ENCODE results near the gene COA6.

Gene COA6

DNA sequence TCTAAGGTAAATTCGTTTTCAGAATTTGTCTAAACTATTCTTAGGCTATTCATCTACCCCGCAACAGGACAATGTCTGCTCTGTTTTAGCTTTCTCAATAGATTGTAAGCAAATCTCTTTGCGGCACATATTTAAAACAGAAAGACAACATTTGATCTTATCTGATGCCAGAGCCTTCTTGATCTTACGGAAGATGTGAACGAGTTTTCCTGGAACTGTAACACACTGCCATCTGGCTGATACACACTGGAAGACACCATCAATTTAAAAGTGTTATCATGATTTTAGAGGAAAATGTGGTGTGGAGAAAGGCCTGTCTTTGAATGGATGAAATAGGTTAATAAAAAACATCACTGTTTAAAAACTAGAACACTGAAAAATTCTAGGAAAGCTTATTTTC, 36.1 kb downstream of the COA6 start:
- no peaks in the 10 kb centered on the region for H3K36me3 ChIP-seq (ENCODE audit: control insufficient read depth, insufficient read depth, low read length)
- H3K4me3 ChIP-seq (ENCODE audit: extremely low read depth, insufficient read depth, low read length, poor library complexity, severe bottlenecking), result no peak overlapping the region
- no peaks in the 10 kb centered on the region for H3K4me1 ChIP-seq (ENCODE audit: control insufficient read depth, insufficient read depth, low read length, poor library complexity, severe bottlenecking)
- no peaks in the 10 kb centered on the region for H3K9me3 ChIP-seq (ENCODE audit: control insufficient read depth, low read length)
- no peak overlapping the region for H3K27ac ChIP-seq (ENCODE audit: low read depth, low read length, severe bottlenecking)
- 92 to 94% methylated on average over 2 to 3 of the region's 5 CpGs for WGBS, 2 experiments (ENCODE audit: insufficient coverage in 2 of 2)

DNA sequence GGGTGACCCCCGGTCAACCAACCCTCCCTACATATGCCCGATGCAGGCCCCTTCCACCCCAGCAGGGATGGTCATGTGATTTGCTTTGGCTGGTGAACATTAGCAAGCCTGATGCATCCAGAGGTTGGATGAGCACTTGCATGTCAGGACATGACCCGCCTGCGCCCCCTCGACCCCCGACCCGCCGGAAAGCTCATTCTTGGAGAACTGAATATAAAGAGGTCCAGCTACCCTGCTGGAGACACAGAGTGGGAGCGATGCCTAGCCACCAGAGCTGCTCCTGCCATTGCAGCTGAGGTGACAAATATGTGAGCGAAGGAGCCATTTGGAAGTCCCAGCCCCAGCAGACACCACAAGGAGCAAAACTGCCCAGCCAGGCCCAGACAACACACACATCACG, 39.6 kb downstream of the COA6 start:
- Histone ChIP-seq H3K9me3 (ENCODE audit: control insufficient read depth, low read length) (no peaks in the 10 kb centered on the region), H3K27ac (ENCODE audit: low read depth, low read length, severe bottlenecking) (no peak overlapping the region), H3K4me3 (ENCODE audit: extremely low read depth, insufficient read depth, low read length, poor library complexity, severe bottlenecking) (no peak overlapping the region), H3K4me1 (ENCODE audit: control insufficient read depth, insufficient read depth, low read length, poor library complexity, severe bottlenecking) (no peaks in the 10 kb centered on the region), H3K36me3 (ENCODE audit: control insufficient read depth, insufficient read depth, low read length) (peaks cover 8% of the 10 kb centered on the region)
- WGBS, 2 experiments (ENCODE audit: insufficient coverage in 2 of 2), result 91 to 98% methylated on average over 5 to 8 of the region's 11 CpGs

DNA sequence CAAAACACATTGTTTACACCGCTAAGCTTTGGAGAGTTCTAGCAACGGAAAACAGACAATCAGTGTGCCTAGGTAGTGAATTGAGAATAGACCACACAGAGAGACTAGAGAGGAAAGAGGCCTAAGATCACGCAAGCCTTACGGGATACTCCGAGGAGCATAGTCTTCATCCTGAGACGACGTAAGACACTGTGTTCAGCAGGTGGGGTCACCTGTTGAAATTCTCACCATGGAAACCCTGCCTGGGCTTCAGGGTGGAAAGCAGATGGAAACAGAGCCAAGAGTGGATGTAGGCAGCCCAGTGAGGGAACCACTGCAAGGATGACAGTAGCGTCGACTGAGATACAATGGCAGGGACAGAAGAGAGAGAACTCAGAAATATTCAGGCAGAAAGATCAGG, 40.2 kb downstream of the COA6 start:
- peaks cover 8% of the 10 kb centered on the region for H3K36me3 ChIP-seq (ENCODE audit: control insufficient read depth, insufficient read depth, low read length)
- 92 to 96% methylated on average over 7 to 9 of the region's 9 CpGs for WGBS, 2 experiments (ENCODE audit: insufficient coverage in 2 of 2)

DNA sequence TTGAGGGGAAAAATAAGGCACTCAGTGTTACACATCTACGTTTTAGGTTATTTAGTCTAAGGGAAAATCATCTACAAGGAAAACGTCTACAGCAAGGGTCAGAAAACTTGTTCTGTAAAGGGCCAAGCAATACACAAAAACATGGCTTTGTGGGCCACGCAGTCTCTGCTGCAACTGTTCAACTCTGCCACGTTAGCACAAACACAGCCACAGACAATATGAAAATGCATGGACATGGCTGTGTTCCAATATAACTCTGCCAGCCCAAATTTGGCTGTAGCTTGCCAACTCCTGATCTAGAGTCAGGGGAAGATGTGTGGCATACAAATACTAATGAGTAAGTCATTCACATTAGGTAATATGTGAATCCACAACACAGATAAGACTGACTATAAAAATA, 40.7 kb downstream of the COA6 start:
- no peaks in the 10 kb centered on the region for H3K9me3 ChIP-seq (ENCODE audit: control insufficient read depth, low read length)
- peaks cover 8% of the 10 kb centered on the region for H3K36me3 ChIP-seq (ENCODE audit: control insufficient read depth, insufficient read depth, low read length)
- no peak overlapping the region for H3K4me3 ChIP-seq (ENCODE audit: extremely low read depth, insufficient read depth, low read length, poor library complexity, severe bottlenecking)
- no peaks in the 10 kb centered on the region for H3K4me1 ChIP-seq (ENCODE audit: control insufficient read depth, insufficient read depth, low read length, poor library complexity, severe bottlenecking)
- WGBS, 2 experiments (ENCODE audit: insufficient coverage in 2 of 2), result 92 to 93% methylated on average over 4 of the region's 4 CpGs
- no peak overlapping the region for H3K27ac ChIP-seq (ENCODE audit: low read depth, low read length, severe bottlenecking)

More for the DNA sequence above, 40.2 kb downstream of the COA6 start:
- H3K4me3 ChIP-seq (ENCODE audit: extremely low read depth, insufficient read depth, low read length, poor library complexity, severe bottlenecking), result no peak overlapping the region
- no peaks in the 10 kb centered on the region for H3K4me1 ChIP-seq (ENCODE audit: control insufficient read depth, insufficient read depth, low read length, poor library complexity, severe bottlenecking)
- H3K9me3 ChIP-seq (ENCODE audit: control insufficient read depth, low read length), result no peaks in the 10 kb centered on the region
- no peak overlapping the region for H3K27ac ChIP-seq (ENCODE audit: low read depth, low read length, severe bottlenecking)

DNA sequence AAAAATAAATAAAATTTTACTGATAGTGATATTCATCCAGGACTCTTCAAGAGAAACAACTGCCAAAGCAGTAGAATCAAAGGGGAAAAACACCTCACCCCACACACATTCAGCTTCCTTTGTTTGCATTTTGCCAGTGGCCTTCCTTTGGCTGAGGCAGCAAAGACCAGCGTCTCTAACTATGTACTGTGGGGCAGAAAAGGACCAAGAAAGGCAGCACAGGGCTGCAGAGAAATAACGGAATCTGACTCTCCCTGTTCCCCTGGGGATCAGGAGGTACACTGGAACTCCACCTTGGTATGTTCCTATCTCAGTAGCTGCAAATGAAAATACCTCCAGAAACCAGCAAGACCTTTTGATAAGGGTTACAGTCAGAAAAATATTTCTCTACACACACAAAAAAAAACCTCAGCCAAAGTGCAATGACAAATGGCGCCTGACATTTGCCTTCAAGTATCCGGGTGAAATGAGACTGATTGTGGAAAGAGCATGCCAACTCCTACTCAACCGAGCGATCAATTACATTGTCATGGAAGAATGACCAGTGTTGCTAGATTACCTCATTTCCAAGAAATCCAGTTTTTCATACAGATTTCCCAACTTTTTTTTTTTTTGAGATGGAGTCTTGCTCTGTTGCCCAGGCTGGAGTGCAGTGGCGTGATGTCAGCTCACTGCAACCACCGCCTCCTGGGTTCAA, 54.8 kb downstream of the COA6 start:
- peaks cover 30% of the 10 kb centered on the region for H3K36me3 ChIP-seq (ENCODE audit: control insufficient read depth, insufficient read depth, low read length)

DNA sequence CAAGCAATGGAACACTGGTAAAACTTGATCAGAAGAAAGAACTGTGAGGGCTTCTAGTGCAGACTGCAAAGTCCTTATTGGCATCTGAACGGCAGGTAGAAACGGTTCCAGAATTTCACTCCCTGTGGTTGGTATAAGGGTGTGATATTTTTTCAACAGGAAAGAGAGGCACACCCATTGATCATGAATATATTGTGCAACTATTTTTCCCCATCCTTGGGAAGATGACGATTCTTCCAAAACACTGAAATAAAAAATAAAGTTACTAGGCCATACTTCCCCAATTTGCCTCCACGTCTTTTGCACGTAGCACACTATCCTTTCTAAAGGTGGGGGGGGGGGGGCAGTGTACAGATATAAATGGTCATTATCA, 56.2 kb downstream of the COA6 start:
- no peak overlapping the region for H3K27ac ChIP-seq (ENCODE audit: low read depth, low read length, severe bottlenecking)
- no peaks in the 10 kb centered on the region for H3K4me1 ChIP-seq (ENCODE audit: control insufficient read depth, insufficient read depth, low read length, poor library complexity, severe bottlenecking)
- H3K9me3 ChIP-seq (ENCODE audit: control insufficient read depth, low read length), result no peaks in the 10 kb centered on the region
- peaks cover 31% of the 10 kb centered on the region for H3K36me3 ChIP-seq (ENCODE audit: control insufficient read depth, insufficient read depth, low read length)
- WGBS, 2 experiments (ENCODE audit: insufficient coverage in 2 of 2), result 100% methylated on average over 2 of the region's 5 CpGs
- no peak overlapping the region for H3K4me3 ChIP-seq (ENCODE audit: extremely low read depth, insufficient read depth, low read length, poor library complexity, severe bottlenecking)

More for the DNA sequence above, 54.8 kb downstream of the COA6 start:
- WGBS, 2 experiments (ENCODE audit: insufficient coverage in 2 of 2), result 87 to 96% methylated on average over 7 to 8 of the region's 8 CpGs
- no peak overlapping the region for H3K4me3 ChIP-seq (ENCODE audit: extremely low read depth, insufficient read depth, low read length, poor library complexity, severe bottlenecking)
- no peak overlapping the region for H3K27ac ChIP-seq (ENCODE audit: low read depth, low read length, severe bottlenecking)
- no peaks in the 10 kb centered on the region for H3K9me3 ChIP-seq (ENCODE audit: control insufficient read depth, low read length)
- no peaks in the 10 kb centered on the region for H3K4me1 ChIP-seq (ENCODE audit: control insufficient read depth, insufficient read depth, low read length, poor library complexity, severe bottlenecking)

DNA sequence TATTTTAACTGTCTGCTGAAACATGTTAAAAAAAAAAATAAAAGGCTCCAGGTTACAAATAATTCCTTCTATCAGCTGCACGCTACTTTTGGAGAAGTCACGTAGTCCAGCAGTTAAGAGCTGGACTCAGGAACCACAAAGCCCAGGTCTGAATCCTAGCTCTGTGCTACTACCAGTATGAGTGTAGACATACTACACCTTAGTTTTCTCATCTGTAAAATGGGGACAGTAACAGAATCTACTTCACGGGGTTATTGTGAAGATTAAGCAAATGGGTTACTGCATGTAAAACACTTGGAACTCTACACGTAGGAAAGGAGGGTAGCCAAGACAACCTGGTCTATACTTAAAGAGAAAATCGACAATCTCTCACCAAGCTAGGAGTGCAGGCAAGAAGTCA, 57.4 kb downstream of the COA6 start:
- Histone ChIP-seq H3K36me3 (ENCODE audit: control insufficient read depth, insufficient read depth, low read length) (peaks cover 31% of the 10 kb centered on the region), H3K27ac (ENCODE audit: low read depth, low read length, severe bottlenecking) (no peak overlapping the region), H3K4me3 (ENCODE audit: extremely low read depth, insufficient read depth, low read length, poor library complexity, severe bottlenecking) (no peak overlapping the region), H3K4me1 (ENCODE audit: control insufficient read depth, insufficient read depth, low read length, poor library complexity, severe bottlenecking) (no peaks in the 10 kb centered on the region), H3K9me3 (ENCODE audit: control insufficient read depth, low read length) (no peaks in the 10 kb centered on the region)
- WGBS, 2 experiments (ENCODE audit: insufficient coverage in 2 of 2), result 96 to 100% methylated on average over 3 to 5 of the region's 5 CpGs

DNA sequence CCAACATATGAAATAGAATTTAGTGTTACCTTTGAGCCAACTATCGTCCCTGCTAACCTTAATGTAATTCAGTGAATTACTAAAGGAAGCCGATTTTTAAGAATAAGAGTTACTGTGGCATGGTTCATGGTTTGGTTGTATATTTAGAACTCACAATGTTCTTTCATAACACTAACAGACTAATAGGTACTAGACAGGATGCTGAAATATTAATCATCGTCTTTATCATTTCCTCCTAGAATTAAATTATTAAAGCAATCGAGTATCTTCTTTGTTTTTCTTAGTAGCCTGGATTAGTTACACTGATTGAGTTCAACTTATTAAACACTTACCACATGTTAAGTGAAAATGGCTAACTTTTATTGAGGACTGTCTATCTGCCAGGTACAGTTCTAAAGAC, 58.0 kb downstream of the COA6 start:
- Histone ChIP-seq H3K27ac (ENCODE audit: low read depth, low read length, severe bottlenecking) (no peak overlapping the region), H3K9me3 (ENCODE audit: control insufficient read depth, low read length) (no peaks in the 10 kb centered on the region), H3K4me3 (ENCODE audit: extremely low read depth, insufficient read depth, low read length, poor library complexity, severe bottlenecking) (no peak overlapping the region), H3K36me3 (ENCODE audit: control insufficient read depth, insufficient read depth, low read length) (peaks cover 31% of the 10 kb centered on the region), H3K4me1 (ENCODE audit: control insufficient read depth, insufficient read depth, low read length, poor library complexity, severe bottlenecking) (no peaks in the 10 kb centered on the region)
- no CpG with 5 or more reads among the region's 4 CpGs for WGBS, 2 experiments (ENCODE audit: insufficient coverage in 2 of 2)

DNA sequence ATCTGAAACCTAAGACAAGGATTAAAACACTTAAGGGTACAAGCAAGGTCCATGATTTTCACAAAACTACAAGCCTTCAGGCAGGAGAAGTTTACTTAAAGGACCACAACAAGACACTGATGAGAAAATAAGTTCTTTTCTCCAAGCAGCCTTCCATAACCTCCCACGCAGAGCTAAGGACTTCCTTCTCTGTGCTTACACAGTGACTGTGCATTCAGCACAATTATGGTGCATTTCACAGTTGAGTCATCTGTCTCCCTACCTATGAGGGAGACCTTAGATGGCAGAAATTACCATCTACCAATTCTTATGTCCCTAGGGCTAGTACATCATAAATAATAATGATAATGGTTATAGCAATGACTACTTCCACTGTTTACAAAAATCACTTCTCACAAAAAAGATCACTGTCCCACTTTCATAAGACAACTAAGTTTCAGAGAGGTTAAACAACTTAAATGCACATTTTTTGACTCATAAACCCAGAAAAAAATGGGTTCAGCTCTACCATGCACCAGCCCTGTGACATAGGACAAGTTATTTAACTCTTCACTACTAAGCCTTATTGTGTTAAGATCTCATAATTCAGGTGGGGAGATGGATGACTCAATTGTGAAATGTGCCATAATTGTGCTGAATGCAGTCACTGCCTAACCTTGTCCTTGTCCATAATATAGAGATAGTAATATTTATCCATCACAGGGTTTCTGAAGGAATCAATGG, 60.5 kb downstream of the COA6 start:
- Histone ChIP-seq H3K9me3 (ENCODE audit: control insufficient read depth, low read length) (no peaks in the 10 kb centered on the region), H3K4me1 (ENCODE audit: control insufficient read depth, insufficient read depth, low read length, poor library complexity, severe bottlenecking) (no peaks in the 10 kb centered on the region), H3K4me3 (ENCODE audit: extremely low read depth, insufficient read depth, low read length, poor library complexity, severe bottlenecking) (no peak overlapping the region), H3K27ac (ENCODE audit: low read depth, low read length, severe bottlenecking) (no peak overlapping the region), H3K36me3 (ENCODE audit: control insufficient read depth, insufficient read depth, low read length) (peaks cover 25% of the 10 kb centered on the region)
- 89 to 100% methylated on average over 1 of the region's 1 CpG for WGBS, 2 experiments (ENCODE audit: insufficient coverage in 2 of 2)
